HL-60 (cell line): Measurements from ENCODE around the gene DCX.

Source experiments
- CTCF ChIP-seq: IDR thresholded peaks from one replicate; pipeline ENCODE4 v1.5.1; 2011; ENCODE audit warnings: low read length, control low read depth, inconsistent platforms; ENCODE audit not compliant: insufficient read depth
- GABPA ChIP-seq: IDR thresholded peaks from 2 replicates; pipeline ENCODE4 v1.6.1; 2012; ENCODE audit warnings: low read depth

GRCh38 chrX:111444881-111445280, 32.9 kb upstream of the DCX start:
- TF ChIP-seq CTCF: no peak
- TF ChIP-seq GABPA: no peak
